ENCODE data around the gene TMEM127. TPM values are rescaled to one million over a fixed set of nuclear protein-coding genes. Genes with fewer than 3 reads are reported as not detected.

Gene TMEM127
- total RNA-seq, 1 donor from 2014 or later: 34.3 TPM

GRCh38 chr2:96204836-96205624, 60.8 kb downstream of the TMEM127 start:
- no peak for ATAC-seq

- no peak for ATAC-seq
Observed at GRCh38 chr2:96203130-96204028, 62.4 kb downstream of the TMEM127 start.

DNA sequence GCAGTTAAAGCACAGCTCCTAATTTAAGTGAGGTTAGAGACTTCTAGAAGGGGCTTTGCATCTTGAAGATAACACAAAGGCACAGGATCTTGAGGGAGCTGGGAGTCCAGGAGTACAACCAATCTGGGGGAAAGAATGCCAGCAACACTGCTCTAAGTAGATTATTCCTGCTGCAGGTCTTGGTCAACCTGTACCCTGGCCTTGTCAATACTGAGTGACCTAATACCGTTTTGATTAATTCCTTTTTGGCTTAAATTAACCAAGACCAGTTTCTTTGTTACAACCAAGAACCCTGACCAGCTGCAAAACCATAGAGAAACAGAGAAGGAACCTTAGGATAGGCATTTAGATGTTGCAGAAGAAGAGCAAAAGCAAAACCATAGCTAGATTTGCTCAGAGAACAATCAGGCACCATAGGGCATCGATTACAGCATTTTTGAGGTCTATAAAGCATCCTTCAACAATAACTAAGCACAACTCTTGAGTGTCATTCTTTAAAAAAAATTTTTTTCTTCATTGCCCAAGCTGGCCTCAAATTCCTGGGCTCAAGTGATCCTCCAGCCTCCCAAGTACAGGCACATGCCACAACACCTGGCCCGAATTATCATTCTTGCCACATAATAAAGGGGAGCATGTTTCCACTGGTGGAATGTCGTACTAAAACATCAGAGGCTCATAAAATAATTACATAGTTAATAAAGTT, 63.5 kb downstream of the TMEM127 start:
- ATAC-seq: no peak

- ATAC-seq: no peak
Observed at GRCh38 chr2:96201338-96201737, 64.5 kb downstream of the TMEM127 start.

GRCh38 chr2:96198921-96199320, 66.9 kb downstream of the TMEM127 start:
- no peak for ATAC-seq

Other genes starting within 250 kb of the TMEM127 start
- 0.44 TPM for gene GPAT2, start 231.1 kb downstream of the TMEM127 start, total RNA-seq
- gene ADRA2B, start 149.4 kb downstream of the TMEM127 start, total RNA-seq: not detected
- gene ASTL, start 127.5 kb downstream of the TMEM127 start, total RNA-seq: 0.28 TPM
- 1.8 TPM for gene DUSP2, start 120.6 kb downstream of the TMEM127 start, total RNA-seq
- 66.1 TPM for gene STARD7, start 57.2 kb downstream of the TMEM127 start, total RNA-seq
- 43.2 TPM for gene CIAO1, start 228 bp upstream of the TMEM127 start, total RNA-seq
- 66.6 TPM for gene SNRNP200, start 39.5 kb upstream of the TMEM127 start, total RNA-seq
- 1.8 TPM for gene ITPRIPL1, start 59.3 kb upstream of the TMEM127 start, total RNA-seq
- 11.7 TPM for gene NCAPH, start 69.8 kb upstream of the TMEM127 start, total RNA-seq
- gene NEURL3, start 239.4 kb upstream of the TMEM127 start, total RNA-seq: not detected